Neuronal stem cell (in vitro differentiated cells): ENCODE results near the gene HHIP.

Experiments used
- DNase-seq: peaks from one replicate; pipeline ENCODE4 v3.0.0-alpha.2; 2013; ENCODE audit warnings: low spot score
- H2AFZ ChIP-seq: one replicate; pipeline ENCODE4 v1.6.1; 2013; ENCODE audit warnings: mild to moderate bottlenecking, low read length, inconsistent platforms
- H2AK5ac ChIP-seq: 2 replicates; pipeline ENCODE4 v1.6.1; 2013; ENCODE audit warnings: low read depth, mild to moderate bottlenecking, inconsistent platforms, low read length, moderate library complexity, mixed read lengths
- H2BK120ac ChIP-seq: 2 replicates; pipeline ENCODE4 v1.6.1; 2013; ENCODE audit warnings: low read depth, mild to moderate bottlenecking, inconsistent platforms, low read length, moderate library complexity, mixed read lengths
- H2BK12ac ChIP-seq: one replicate; pipeline ENCODE4 v1.6.1; 2013; ENCODE audit warnings: low read length, inconsistent platforms
- H2BK15ac ChIP-seq: 2 replicates; pipeline ENCODE4 v1.6.1; 2013; ENCODE audit warnings: mild to moderate bottlenecking, low read length, inconsistent platforms, mixed read lengths
- H2BK5ac ChIP-seq: one replicate; pipeline ENCODE4 v1.6.1; 2013; ENCODE audit warnings: inconsistent platforms, mild to moderate bottlenecking, low read length, moderate library complexity
- H3K14ac ChIP-seq: one replicate; pipeline ENCODE4 v1.6.1; 2013; ENCODE audit warnings: low read length, inconsistent platforms
- H3K18ac ChIP-seq: 2 replicates; pipeline ENCODE4 v1.6.1; 2013; ENCODE audit warnings: low read length, inconsistent platforms
- H3K23ac ChIP-seq: 2 replicates; pipeline ENCODE4 v1.6.1; 2013; ENCODE audit warnings: low read depth, mild to moderate bottlenecking, mixed read lengths, low read length, inconsistent platforms; ENCODE audit not compliant: poor library complexity
- H3K27ac ChIP-seq: replicated peaks from 3 replicates; pipeline ENCODE4 v1.5.1; 2013; ENCODE audit warnings: low read length, inconsistent platforms
- H3K27me3 ChIP-seq, 3 experiments: 2 replicates each; pipeline ENCODE4 v1.6.1; 2013; ENCODE audit warnings: low read length in 3 of 3, mild to moderate bottlenecking in 2 of 3, inconsistent platforms in 1 of 3, low read depth in 1 of 3, mixed read lengths in 1 of 3, moderate library complexity in 1 of 3; ENCODE audit not compliant: control insufficient read depth in 3 of 3, insufficient read depth in 3 of 3
- H3K36me3 ChIP-seq, 2 donors: replicated peaks in 1 of 2; 2 replicates each; pipeline ENCODE4 v1.6.1; 2013; ENCODE audit warnings: low read length in 2 of 2; ENCODE audit not compliant: control insufficient read depth in 2 of 2, insufficient read depth in 2 of 2
- H3K4ac ChIP-seq: 2 replicates; pipeline ENCODE4 v1.6.1; 2013; ENCODE audit warnings: inconsistent platforms, mild to moderate bottlenecking, low read length, moderate library complexity
- H3K4me1 ChIP-seq, 2 donors: 1 replicate in 1 of 2; 2 replicates in 1 of 2; pipeline ENCODE4 v1.6.1; 2013; ENCODE audit warnings: low read length in 2 of 2, low read depth in 1 of 2; ENCODE audit not compliant: control insufficient read depth in 2 of 2, insufficient read depth in 1 of 2
- H3K4me2 ChIP-seq: one replicate; pipeline ENCODE4 v1.6.1; 2013; ENCODE audit warnings: mild to moderate bottlenecking, low read length, inconsistent platforms; ENCODE audit not compliant: insufficient read depth, poor library complexity, severe bottlenecking
- H3K4me3 ChIP-seq, 2 donors: 2 replicates each; pipeline ENCODE4 v1.5.1; 2013; ENCODE audit warnings: low read length in 2 of 2, mild to moderate bottlenecking in 2 of 2, inconsistent platforms in 1 of 2, moderate library complexity in 1 of 2
- H3K79me1 ChIP-seq: one replicate; pipeline ENCODE4 v1.6.1; 2013; ENCODE audit warnings: low read depth, mild to moderate bottlenecking, inconsistent platforms, low read length, moderate library complexity
- H3K9ac ChIP-seq: one replicate; pipeline ENCODE4 v1.6.1; 2013; ENCODE audit warnings: mild to moderate bottlenecking, low read depth, low read length, inconsistent platforms; ENCODE audit not compliant: poor library complexity
- H3K9me3 ChIP-seq, 2 donors: replicated peaks in 1 of 2; 2 replicates each; pipeline versions ENCODE3 to v1.6.1; 2013; ENCODE audit warnings: low read length in 2 of 2, mild to moderate bottlenecking in 2 of 2, inconsistent platforms in 1 of 2, low read depth in 1 of 2, mixed read lengths in 1 of 2, moderate library complexity in 1 of 2; ENCODE audit not compliant: control insufficient read depth in 2 of 2, insufficient read depth in 1 of 2
- H4K8ac ChIP-seq: one replicate; pipeline ENCODE4 v1.6.1; 2013; ENCODE audit warnings: low read depth, mild to moderate bottlenecking, inconsistent platforms, low read length, moderate library complexity
- H4K91ac ChIP-seq: one replicate; pipeline ENCODE4 v1.6.1; 2013; ENCODE audit warnings: low read length, low read depth, mild to moderate bottlenecking, inconsistent platforms; ENCODE audit not compliant: poor library complexity
- WGBS, 2 donors: extraction: QIAGEN DNeasy Blood & Tissue Kit; methylation state at CpG; one replicate each; pipeline ENCODE4 v1.1.7; 2013; ENCODE audit warnings: missing lambda C conversion rate in 2 of 2, mixed read lengths in 1 of 2; ENCODE audit not compliant: insufficient read length in 2 of 2, insufficient replicate concordance in 1 of 2; ENCODE audit errors: extremely low coverage in 2 of 2; 5-methylcytosine and 5-hydroxymethylcytosine counted together

The HHIP gene

DNA sequence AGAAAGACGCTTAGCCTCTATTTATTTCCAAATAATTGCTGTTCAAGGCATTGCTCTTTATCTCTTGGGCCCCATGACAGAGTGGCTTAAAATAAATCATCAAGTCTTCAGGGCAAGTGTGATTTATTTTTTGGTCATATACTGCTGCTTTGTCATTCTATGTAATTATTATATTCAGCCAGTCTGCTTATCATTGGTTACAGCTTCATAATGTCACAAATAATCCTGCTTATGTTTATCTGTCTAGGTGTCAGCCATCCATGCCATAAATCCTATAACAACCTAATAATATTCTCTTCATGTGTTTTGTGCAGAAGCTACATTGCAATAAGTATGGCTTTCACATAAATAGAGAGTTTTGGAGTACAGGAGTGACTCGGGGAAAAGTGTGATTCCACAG is 41.0 kb downstream of the HHIP start:
- Histone ChIP-seq H4K8ac (no peak overlapping the region), H3K18ac (no peak overlapping the region), H3K4me1 (no peaks in the 10 kb centered on the region), H2BK12ac (no peak overlapping the region), H3K4ac (no peak overlapping the region), H3K23ac (no peak overlapping the region), H2AK5ac (no peak overlapping the region), H3K36me3 (no peaks in the 10 kb centered on the region), H2AFZ (no peak overlapping the region), H3K4me2 (no peak overlapping the region), H4K91ac (no peak overlapping the region), H2BK5ac (no peak overlapping the region), H3K14ac (no peak overlapping the region), H3K4me3 (no peak overlapping the region), H3K9ac (no peak overlapping the region), H3K27ac (no peak overlapping the region), H2BK15ac (no peak overlapping the region), H3K27me3 (no peaks in the 10 kb centered on the region), H3K79me1 (no peaks in the 10 kb centered on the region), H2BK120ac (no peak overlapping the region), H3K9me3 (no peaks in the 10 kb centered on the region)
- DNase-seq: no peak
- no CpG with 5 or more reads among the region's 2 CpGs for WGBS, 2 donors

DNA sequence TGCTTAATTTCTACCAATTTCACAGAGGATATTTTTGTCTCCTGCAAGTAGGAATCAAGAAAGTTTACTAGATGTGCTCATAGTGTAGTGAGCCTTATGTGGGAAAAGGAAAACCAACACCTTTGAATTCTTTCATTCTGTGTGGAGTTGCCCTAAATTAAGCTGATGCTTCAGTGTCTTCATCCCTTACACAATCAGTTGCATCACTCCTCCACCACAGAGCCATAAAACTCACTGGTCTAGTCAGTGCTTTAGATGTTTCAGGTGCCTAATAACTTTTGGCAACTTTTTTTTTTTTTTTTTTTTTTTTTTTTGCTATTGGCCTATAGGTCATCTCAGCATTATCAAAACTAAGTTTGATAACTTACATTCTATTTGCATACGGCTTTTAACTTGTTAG is 41.5 kb downstream of the HHIP start:
- no peak overlapping the region for H3K18ac ChIP-seq
- no peak overlapping the region for H2AFZ ChIP-seq
- no peak overlapping the region for H3K9ac ChIP-seq
- no peak overlapping the region for H4K8ac ChIP-seq
- no peak overlapping the region for H4K91ac ChIP-seq
- no CpG with 5 or more reads among the region's 1 CpG for WGBS, 2 donors
- no peak overlapping the region for H2BK12ac ChIP-seq
- no peaks in the 10 kb centered on the region for H3K9me3 ChIP-seq
- no peak overlapping the region for H2BK120ac ChIP-seq
- H3K27me3 ChIP-seq: no peaks in the 10 kb centered on the region
- no peak overlapping the region for H3K23ac ChIP-seq
- H2BK5ac ChIP-seq: no peak overlapping the region
- no peaks in the 10 kb centered on the region for H3K79me1 ChIP-seq
- DNase-seq: no peak
- no peak overlapping the region for H3K4ac ChIP-seq
- H3K14ac ChIP-seq: no peak overlapping the region
- no peak overlapping the region for H3K27ac ChIP-seq
- no peaks in the 10 kb centered on the region for H3K4me1 ChIP-seq
- H3K36me3 ChIP-seq: no peaks in the 10 kb centered on the region
- no peak overlapping the region for H3K4me2 ChIP-seq
- no peak overlapping the region for H2AK5ac ChIP-seq
- no peak overlapping the region for H3K4me3 ChIP-seq
- H2BK15ac ChIP-seq: no peak overlapping the region

DNA sequence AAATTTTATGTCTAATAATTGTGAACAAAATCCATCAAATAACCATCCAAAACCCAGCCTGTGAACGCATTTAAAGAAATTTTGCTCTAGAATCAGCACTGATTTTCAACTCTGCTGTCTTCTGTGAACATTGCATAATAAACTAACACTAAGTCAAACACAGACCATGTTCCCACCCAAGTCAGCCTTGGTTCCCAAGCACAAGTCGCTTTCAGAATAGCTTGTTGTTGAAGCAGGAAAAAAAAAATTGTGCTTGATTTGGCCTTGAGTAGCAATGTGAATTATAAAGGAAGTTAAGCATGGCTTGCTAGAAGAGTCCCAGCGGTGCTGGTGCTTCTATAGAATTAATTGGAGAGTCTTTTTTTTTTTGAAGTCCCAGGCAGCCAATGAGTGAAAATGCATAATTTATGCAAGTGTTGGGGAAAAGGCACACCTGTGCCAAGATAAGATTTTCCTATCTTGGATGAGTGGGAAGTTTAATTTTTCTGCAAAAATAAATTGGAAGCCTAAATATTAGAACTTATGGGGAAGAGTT is 42.1 kb downstream of the HHIP start:
- Histone ChIP-seq H2BK12ac (no peak overlapping the region), H3K4me1 (no peaks in the 10 kb centered on the region), H2BK15ac (no peak overlapping the region), H2BK5ac (no peak overlapping the region), H3K36me3 (no peaks in the 10 kb centered on the region), H2BK120ac (no peak overlapping the region), H3K27ac (no peak overlapping the region), H3K9me3 (no peaks in the 10 kb centered on the region), H3K14ac (no peak overlapping the region), H4K8ac (no peak overlapping the region), H3K79me1 (no peaks in the 10 kb centered on the region), H3K4me2 (no peak overlapping the region), H3K4ac (no peak overlapping the region), H4K91ac (no peak overlapping the region), H2AFZ (no peak overlapping the region), H3K9ac (no peak overlapping the region), H3K18ac (no peak overlapping the region), H3K27me3 (no peaks in the 10 kb centered on the region), H2AK5ac (no peak overlapping the region), H3K4me3 (no peak overlapping the region), H3K23ac (no peak overlapping the region)
- no CpG with 5 or more reads among the region's 3 CpGs for WGBS, 2 donors
- DNase-seq: no peak

DNA sequence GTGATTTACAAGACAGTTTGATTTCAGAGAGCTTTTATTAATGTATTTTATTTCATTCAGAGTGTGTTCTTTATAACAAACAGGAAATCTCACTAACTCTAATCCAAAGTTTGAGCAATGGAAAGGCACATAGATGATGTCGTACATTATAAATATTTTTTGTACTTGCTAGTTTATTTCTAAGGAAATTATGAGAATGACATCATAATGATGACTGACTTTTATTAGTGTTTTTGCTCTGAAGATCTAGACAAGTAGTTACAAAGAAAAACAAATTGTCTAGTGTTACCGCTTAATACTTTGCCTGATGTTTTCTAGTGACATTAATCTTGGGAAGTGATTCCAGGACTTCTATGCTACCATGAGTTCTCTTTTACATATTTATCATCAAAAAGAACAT is 43.2 kb downstream of the HHIP start:
- no peak overlapping the region for H4K91ac ChIP-seq
- no peaks in the 10 kb centered on the region for H3K4me1 ChIP-seq
- no peak overlapping the region for H2BK5ac ChIP-seq
- H4K8ac ChIP-seq: no peak overlapping the region
- no peak overlapping the region for H2BK15ac ChIP-seq
- no peak overlapping the region for H3K18ac ChIP-seq
- no peak overlapping the region for H2BK12ac ChIP-seq
- H3K9me3 ChIP-seq: no peaks in the 10 kb centered on the region
- H3K4ac ChIP-seq: no peak overlapping the region
- no peak for DNase-seq
- H2AFZ ChIP-seq: no peak overlapping the region
- no peaks in the 10 kb centered on the region for H3K27me3 ChIP-seq
- H3K36me3 ChIP-seq: no peaks in the 10 kb centered on the region
- no peak overlapping the region for H3K14ac ChIP-seq
- H3K4me2 ChIP-seq: no peak overlapping the region
- no peak overlapping the region for H3K23ac ChIP-seq
- no peak overlapping the region for H2AK5ac ChIP-seq
- WGBS, 2 donors: no CpG with 5 or more reads among the region's 2 CpGs
- H3K79me1 ChIP-seq: no peaks in the 10 kb centered on the region
- H3K27ac ChIP-seq: no peak overlapping the region
- no peak overlapping the region for H3K4me3 ChIP-seq
- H3K9ac ChIP-seq: no peak overlapping the region
- no peak overlapping the region for H2BK120ac ChIP-seq
